GM12892 (cell line): ENCODE measurements around the gene GPC5.

Experiments
- POLR2A ChIP-seq: IDR thresholded peaks from 2 replicates; pipeline ENCODE4 v1.6.1; 2011; ENCODE audit warnings: low read depth, low read length, control low read depth
- POLR2AphosphoS5 ChIP-seq: IDR thresholded peaks from 2 replicates; pipeline ENCODE4 v1.6.1; 2011; ENCODE audit warnings: low read depth, low read length, control low read depth
- TAF1 ChIP-seq: IDR thresholded peaks from 2 replicates; pipeline ENCODE4 v1.6.1; 2011; ENCODE audit warnings: low read depth, mild to moderate bottlenecking, control low read depth, low read length, borderline replicate concordance

DNA sequence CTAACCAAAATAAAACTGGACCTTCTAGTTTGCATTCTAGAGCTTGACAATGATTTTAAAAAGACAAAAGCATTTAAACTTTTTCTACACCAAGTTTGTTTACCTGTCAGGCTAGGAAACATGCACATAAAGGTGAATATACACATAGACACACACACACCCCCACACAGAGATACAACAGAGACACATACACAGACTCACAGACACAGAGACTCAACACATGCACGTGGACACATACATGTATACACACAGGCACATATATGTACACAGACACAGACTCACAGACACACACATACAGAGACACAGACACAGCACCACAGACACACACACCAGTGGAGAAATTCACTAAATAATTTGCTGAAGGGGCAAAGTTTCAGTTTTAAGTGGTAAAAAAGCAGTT lies 155.7 kb downstream of the GPC5 start:
- TF ChIP-seq TAF1, result no peak
- TF ChIP-seq POLR2A, result no peak
- TF ChIP-seq POLR2AphosphoS5, result no peak
